GM18508 (cell line): ENCODE measurements around the gene KPNB1.

Experiments
- ATAC-seq: cut with Tn5 transposase; IDR thresholded peaks from one replicate; pipeline ENCODE4 v1.9.1; 2021; ENCODE audit warnings: moderate number of reproducible peaks; ENCODE audit not compliant: insufficient read depth, unreplicated experiment

Gene KPNB1

GRCh38 chr17:47725446-47726111, 75.9 kb downstream of the KPNB1 start:
- no peak for ATAC-seq

- no peak for ATAC-seq
Observed at GRCh38 chr17:47726796-47727703, 77.3 kb downstream of the KPNB1 start.

- ATAC-seq, result no peak
Observed at GRCh38 chr17:47727704-47728036, 78.0 kb downstream of the KPNB1 start.

- no peak for ATAC-seq
Observed at GRCh38 chr17:47728214-47728877, 78.6 kb downstream of the KPNB1 start.

GRCh38 chr17:47729476-47729875, 79.8 kb downstream of the KPNB1 start:
- no peak for ATAC-seq

- no peak for ATAC-seq
Observed at GRCh38 chr17:47730681-47731080, 81.0 kb downstream of the KPNB1 start.

GRCh38 chr17:47731396-47731795, 81.7 kb downstream of the KPNB1 start:
- ATAC-seq, result no peak

GRCh38 chr17:47732399-47733046, 82.8 kb downstream of the KPNB1 start:
- ATAC-seq, result no peak

- no peak for ATAC-seq
Observed at GRCh38 chr17:47733047-47733673, 83.4 kb downstream of the KPNB1 start, which contains the start of gene TBX21. TSS of gene TBX21 (plus strand) at chr17:47733236. CDS start at chr17:47733455, 219 bp downstream.

- no peak for ATAC-seq
Observed at GRCh38 chr17:47733674-47734410, 84.1 kb downstream of the KPNB1 start.

- ATAC-seq, result no peak
Observed at GRCh38 chr17:47735139-47735464, 85.4 kb downstream of the KPNB1 start.
